Left kidney (tissue), 2 donors: ENCODE data around the gene PCSK7. TPM values are rescaled to one million over a fixed set of nuclear protein-coding genes. Genes with fewer than 3 reads are reported as not detected.

ENCODE experiments used
- DNase-seq: peaks from one replicate; pipeline ENCODE4 v3.0.0-alpha.2; 2013
- polyA plus RNA-seq: library from polyadenylated mRNA; unstranded; fragments of 120-200 nt; gene quantifications from one replicate; pipeline ENCODE4 v1.2.1, GENCODE V29; 2013; ENCODE audit not compliant: insufficient read length

The PCSK7 gene
- polyA plus RNA-seq, 1 donor: 33.0 TPM

DNA sequence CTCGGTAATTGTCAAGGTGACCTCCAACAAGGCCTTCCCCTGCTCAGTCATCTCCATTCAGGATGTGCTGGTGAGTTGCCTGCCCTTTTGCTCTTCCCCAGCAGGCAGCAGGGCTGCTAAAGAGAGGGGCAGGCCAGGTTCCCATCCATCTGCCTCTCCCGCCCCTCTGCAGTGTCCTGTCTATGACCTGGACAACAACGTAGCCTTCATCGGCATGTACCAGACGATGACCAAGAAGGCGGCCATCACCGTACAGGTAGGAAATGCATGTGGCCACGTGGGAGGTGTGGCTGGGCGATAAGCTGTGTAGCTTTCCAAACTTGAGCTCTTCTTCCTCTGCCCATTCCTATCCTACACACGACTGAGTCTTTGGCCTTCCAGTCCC is 49.3 kb downstream of the PCSK7 start:
- DNase-seq: no peak

DNA sequence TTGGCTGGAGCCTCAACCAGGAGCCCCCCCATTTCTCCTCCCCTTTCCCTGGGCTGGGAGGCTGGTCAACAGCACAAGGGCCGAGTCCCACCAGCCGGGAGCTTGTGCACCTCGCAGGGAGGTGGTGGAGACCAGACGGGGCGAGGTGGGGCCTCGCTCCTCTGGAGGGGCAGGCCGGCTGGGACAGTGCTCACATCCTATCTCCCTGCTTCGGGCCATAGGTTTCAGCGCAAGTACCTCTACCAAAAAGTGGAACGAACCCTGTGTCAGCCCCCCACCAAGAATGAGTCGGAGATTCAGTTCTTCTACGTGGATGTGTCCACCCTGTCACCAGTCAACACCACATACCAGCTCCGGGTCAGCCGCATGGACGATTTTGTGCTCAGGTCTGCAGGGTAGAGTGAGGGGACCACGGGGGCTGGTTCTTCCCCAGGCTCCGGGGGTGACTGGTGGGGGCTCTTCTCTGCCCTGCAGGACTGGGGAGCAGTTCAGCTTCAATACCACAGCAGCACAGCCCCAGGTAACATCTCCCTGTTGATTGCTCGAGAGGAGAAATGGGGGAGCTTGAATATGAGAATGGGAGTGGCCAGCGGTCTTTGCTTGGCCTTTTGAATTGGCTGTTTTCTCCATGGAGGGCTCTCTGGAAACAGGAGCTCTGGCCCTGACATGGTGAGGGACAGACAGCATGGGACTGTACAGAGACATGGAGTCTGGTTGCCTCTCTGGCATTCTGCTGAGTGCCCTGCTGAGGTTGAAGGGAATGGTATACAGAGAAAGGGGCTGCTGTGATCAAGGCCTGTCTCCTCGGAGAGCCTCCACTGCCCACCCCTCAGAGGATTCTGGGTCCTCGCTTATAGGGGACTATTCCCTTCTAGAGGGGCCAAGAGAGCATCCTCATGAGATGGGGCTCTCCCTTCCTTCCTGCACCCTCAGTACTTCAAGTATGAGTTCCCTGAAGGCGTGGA is 50.0 kb downstream of the PCSK7 start:
- no peak for DNase-seq

- no peak for DNase-seq
These were observed 51.0 kb downstream of the PCSK7 start for GRCh38 chr11:117180661-117181585.

DNA sequence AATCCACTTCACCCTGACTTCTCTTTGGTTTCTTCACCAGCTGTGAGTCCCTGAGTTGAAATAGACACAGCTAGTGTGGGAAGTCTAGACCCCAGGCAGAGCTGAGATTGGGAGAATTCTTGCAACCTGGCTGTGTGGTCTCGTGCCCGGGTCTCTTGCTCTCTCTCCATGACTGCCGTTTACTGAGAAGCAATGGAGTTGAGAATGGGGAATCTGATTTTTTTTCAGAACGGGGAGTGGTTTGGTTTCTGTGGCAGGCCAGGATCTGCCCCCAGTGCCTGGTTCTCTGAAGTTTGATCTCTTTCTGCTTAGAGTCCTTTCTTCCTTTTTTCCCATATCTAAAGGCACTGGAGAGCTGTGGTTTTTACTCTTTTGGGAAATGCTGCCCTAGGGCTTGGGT is 51.9 kb downstream of the PCSK7 start:
- no peak for DNase-seq

DNA sequence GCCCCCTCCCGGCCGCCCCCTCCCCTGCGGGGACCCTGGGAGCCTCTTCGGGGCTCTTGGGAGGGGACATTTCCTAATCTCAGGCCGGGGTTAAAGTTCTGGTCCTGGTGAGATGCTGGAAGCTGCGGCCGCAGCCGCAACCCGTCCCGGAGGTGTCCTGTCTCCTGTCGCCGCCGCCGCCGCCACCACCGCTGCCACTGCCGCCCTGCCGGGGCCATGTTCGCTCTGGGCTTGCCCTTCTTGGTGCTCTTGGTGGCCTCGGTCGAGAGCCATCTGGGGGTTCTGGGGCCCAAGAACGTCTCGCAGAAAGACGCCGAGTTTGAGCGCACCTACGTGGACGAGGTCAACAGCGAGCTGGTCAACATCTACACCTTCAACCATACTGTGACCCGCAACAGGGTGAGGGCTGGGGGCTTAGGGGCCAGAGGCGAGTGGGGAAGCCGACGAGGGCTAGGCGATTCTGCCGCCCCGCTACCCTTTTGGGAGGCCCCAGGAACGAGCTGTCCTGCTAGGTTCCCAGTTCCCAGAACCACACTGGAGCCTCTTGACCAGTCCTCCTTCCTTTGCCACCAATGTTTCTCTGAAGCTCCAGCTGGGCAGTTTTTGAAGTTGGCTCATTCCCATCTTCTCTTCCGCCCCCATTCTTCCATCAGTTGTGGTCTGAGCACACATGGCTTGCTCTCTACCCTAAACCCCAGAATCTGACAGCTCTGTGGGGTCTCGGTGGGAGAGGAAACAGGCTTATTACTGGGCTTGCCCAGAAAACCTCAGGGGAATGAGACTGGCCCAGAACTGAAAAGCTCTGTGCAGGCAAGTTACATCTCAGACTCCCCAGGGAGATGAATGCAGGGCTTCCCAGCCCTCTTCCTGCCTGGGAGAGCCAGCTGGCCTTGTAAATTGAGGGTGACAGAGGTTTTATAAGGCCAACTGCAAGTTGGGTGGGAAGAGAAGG is 52.5 kb downstream of the PCSK7 start:
- no peak for DNase-seq

DNA sequence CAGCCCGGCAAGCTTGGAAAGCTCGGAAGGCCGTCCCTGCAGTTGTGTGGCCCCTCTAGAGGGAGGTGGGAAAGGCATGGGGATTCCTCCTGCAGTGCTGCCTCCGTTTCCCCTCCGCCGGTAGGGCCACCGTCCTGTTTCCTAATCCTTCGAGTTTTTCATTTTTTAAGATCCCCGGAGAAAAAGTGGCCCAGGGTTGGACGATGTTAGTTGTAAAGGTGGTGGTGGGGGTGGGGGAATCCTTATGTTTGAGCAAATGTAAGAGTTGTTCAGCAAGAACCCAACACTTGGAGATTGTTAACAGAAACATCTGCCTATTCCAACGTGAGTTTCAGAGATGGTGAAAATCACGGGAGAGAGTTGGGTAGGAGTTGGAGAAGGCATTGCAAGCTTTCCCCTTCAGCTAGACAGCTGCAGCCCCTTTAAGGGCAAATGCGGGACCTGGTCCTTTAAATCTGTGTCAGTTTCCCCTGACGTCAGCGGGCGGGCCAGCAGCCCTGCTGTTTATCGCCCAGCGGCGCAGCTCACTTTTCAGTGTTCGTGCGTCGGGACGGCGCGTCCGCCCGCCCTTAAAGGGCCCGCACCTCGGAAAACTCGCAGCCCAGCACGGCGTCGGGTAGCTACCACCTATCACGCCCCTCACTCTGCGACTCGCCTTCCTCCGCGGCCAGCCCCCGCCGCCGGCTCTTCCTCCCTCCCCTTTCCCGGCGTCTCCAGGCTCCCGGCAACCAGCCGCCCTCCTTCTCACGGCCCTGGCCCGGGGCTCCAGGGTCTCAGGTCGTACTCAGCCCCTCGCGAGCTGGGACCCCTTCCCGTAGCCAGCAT is 53.5 kb downstream of the PCSK7 start, which contains the start of gene SIDT2:
Gene SIDT2 (plus strand): TSS at position 534 of the 825 bp plus-strand sequence. CDS start 521 bp downstream, outside the sequence.
- peak; percentile 96 for DNase-seq

DNA sequence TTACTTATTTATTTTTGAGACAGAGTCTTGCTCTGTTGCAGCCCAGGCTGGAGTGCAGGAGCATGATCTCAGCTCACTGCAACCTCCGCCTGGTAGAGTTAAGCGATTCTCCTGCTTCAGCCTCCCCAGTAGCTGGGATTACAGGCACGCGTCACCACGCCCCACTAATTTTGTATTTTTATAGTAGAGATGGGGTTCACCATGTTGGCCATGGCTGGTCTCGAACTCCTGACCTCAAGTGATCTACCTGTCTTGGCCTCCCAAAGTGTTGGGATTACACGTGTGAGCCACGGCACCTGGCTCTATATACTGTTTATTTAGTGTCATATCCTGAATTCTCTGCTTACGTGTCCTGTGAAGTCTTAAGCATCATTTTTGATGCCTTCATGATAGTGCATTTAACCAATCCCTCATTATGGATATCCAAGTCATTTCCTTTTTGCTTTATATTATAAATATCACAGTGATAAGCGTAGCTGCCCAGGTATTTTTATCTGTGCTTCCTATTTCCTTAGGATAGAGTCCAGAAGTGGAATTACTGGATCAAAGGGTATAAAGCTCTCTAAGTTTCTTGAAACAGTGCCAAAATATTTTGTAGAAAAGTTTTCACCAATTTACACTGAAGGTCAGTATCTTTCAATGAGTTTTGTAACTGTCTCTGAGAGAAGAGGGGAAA is 54.2 kb downstream of the PCSK7 start:
- DNase-seq: no peak

GRCh38 chr11:117176186-117176585 is 55.7 kb downstream of the PCSK7 start:
- no peak for DNase-seq

DNA sequence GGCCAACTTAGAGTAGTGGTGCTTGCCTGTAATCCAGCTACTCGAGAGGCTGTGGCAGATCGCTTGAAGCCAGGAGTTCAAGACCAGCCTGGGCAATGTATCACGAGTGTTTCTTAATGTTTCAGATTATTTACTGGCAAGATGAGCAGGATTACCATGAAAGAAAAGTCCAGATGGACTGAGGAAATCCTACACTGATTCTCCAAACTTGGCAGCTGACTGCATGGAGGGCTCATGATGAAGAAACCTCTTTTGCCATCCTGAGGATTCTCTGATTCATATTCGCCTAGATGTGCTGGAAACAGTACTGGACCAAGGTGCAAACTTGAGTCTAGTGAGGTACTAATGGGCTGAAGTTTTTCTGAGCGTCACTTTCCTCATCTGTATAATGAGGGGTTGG is 56.1 kb downstream of the PCSK7 start:
- DNase-seq: no peak

DNA sequence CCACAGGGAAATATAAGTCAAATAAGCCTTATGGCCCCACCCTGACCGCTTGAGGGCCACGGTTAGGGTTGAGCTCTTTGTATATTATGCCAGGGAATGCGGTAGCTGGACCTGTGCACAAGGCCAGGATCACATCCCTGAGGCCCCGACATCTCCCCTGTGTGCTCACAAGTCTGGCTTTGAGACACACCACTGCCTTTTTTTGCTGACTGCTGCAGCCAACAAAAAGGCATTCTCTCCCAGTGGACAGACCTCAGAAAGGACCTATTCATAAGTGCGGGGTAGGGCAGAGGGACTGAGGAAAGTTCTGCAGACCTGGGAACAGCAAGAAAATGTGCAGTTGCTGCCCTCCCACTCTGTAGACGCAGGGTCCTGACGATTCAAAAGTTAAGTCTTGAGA is 56.8 kb downstream of the PCSK7 start:
- no peak for DNase-seq

GRCh38 chr11:117172724-117173421 is 59.0 kb downstream of the PCSK7 start:
- DNase-seq: no peak

DNA sequence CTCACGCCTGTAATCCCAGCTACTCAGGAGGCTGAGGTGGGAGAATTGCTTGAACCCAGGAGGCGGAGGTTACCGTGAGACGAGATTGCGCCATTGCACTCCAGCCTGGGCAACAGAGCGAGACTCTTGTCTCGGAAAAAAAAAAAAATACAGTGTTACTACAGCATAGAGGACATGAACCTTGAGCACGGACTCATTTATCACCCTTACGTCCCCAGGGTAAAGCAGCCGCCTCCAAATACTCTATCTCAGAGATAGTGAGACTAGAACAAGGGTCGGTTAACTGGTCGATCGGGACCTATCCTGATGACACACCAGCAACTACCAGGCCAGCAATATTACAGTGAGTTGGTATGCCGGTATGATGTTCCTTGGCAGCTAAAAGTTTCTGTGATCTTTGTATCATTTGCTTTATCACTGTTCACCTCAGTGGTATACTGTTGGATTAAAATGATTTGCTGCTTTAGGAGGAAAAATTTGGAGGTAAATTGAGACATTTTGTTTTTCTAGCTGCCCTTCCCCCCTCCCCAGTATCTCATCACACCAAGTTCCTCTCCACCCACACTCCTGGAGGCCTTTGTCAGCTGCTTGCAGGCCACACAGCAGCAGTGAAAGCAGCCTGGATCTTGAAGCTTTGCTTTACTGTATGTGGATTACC is 60.3 kb downstream of the PCSK7 start:
- DNase-seq: no peak

GRCh38 chr11:117171007-117171403 is 60.9 kb downstream of the PCSK7 start:
- DNase-seq: no peak

DNA sequence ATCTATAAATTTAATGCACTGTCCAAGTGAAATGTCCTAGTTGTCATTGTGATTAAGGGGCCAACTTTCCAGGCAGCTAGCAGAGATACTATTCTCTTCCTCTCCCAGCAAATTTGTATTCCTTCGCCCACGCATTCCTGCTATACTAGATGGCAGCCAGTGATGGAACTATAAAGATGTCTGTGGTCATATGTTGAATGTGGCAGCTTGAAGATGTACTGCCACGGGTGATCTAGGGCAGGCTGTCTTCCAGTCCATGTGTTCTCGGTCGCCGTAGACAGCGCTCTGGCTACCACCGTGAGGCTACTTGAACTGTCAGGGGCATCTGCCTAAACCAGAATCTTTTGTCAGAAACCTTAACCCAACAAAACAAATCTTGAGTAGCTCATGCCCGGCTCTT is 61.7 kb downstream of the PCSK7 start:
- no peak for DNase-seq

GRCh38 chr11:117169736-117170135 is 62.1 kb downstream of the PCSK7 start:
- no peak for DNase-seq

- DNase-seq: no peak
These were observed 65.4 kb downstream of the PCSK7 start for GRCh38 chr11:117166491-117166890.

- DNase-seq: no peak
These were observed 71.0 kb downstream of the PCSK7 start for GRCh38 chr11:117160826-117161225.

- no peak for DNase-seq
These were observed 72.0 kb downstream of the PCSK7 start for GRCh38 chr11:117159892-117160291.

- no peak for DNase-seq
These were observed 74.4 kb downstream of the PCSK7 start for GRCh38 chr11:117157507-117157906.
